AG04449 (cell line): ENCODE measurements around the gene DUS1L.

Experiments used
- CTCF ChIA-PET: fragments of 350-600 bp; formaldehyde crosslinking; extraction: SDS; loops from one replicate; lab custom pipeline; 2021; ENCODE audit warnings: antibody characterized with exemption; lab: Yijun Ruan, JAX
- POLR2A ChIA-PET: fragments of 400-600, 350-600 bp; formaldehyde crosslinking; extraction: SDS; loops from one replicate; lab custom pipeline; 2020; ENCODE audit warnings: antibody characterized with exemption, inconsistent platforms; lab: Yijun Ruan, JAX
- DNase-seq: peaks from one replicate; pipeline ENCODE4 v3.0.0-alpha.2; 2010; ENCODE audit warnings: low read depth, low spot score
- H3K4me3 ChIP-seq: 2 replicates; pipeline ENCODE4 v1.5.1; 2011; ENCODE audit warnings: low read depth, mild to moderate bottlenecking, control low read depth, low read length
- TF ChIP-seq, protein P1 (sequence below): IDR thresholded peaks from one replicate; pipeline ENCODE4 v1.5.1; 2011; ENCODE audit warnings: mild to moderate bottlenecking, moderate library complexity, low read length, control low read depth, inconsistent platforms; ENCODE audit not compliant: insufficient read depth; ENCODE audit errors: missing control alignments

Gene DUS1L

DNA sequence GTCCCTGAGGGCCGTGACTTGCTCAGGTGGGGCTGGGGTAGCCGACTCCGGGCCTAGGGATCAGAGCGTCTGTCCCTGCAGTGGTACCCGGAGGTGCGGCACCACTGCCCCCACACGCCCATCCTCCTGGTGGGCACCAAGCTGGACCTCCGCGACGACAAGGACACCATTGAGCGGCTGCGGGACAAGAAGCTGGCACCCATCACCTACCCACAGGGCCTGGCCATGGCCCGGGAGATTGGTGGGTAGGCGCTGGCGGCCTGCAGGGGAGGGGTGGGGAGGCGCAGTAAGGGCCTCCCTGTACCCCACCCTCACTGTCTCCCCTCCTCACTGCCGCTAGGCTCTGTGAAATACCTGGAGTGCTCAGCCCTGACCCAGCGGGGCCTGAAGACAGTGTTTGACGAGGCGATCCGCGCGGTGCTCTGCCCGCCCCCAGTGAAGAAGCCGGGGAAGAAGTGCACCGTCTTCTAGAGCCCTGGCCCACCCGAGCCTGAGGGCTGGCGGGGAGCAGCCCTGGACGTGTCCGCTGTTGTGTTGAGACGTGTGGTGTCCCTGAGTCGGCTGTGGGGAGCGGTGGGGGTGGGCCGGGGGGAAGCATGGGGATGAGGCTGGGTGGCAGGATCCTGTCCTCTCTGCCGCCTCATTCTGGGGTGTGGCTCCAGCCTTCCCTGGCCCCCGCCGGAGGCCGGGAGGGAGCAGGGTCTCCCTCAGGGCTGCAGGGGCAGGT, 32.1 kb downstream of the DUS1L start:
- no peak overlapping the region for H3K4me3 ChIP-seq
- POLR2A ChIA-PET, result no interaction called here
- CTCF ChIA-PET, result interaction anchor here (1.0 to 1.8 kb wide), 5 partner anchors 14 to 120 kb away, joined by 3 to 5 read pairs (median 3); no protein-coding TSS in a partner anchor
- no peak for DNase-seq
- TF ChIP-seq, protein P1, sequence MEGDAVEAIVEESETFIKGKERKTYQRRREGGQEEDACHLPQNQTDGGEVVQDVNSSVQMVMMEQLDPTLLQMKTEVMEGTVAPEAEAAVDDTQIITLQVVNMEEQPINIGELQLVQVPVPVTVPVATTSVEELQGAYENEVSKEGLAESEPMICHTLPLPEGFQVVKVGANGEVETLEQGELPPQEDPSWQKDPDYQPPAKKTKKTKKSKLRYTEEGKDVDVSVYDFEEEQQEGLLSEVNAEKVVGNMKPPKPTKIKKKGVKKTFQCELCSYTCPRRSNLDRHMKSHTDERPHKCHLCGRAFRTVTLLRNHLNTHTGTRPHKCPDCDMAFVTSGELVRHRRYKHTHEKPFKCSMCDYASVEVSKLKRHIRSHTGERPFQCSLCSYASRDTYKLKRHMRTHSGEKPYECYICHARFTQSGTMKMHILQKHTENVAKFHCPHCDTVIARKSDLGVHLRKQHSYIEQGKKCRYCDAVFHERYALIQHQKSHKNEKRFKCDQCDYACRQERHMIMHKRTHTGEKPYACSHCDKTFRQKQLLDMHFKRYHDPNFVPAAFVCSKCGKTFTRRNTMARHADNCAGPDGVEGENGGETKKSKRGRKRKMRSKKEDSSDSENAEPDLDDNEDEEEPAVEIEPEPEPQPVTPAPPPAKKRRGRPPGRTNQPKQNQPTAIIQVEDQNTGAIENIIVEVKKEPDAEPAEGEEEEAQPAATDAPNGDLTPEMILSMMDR, result no peak

DNA sequence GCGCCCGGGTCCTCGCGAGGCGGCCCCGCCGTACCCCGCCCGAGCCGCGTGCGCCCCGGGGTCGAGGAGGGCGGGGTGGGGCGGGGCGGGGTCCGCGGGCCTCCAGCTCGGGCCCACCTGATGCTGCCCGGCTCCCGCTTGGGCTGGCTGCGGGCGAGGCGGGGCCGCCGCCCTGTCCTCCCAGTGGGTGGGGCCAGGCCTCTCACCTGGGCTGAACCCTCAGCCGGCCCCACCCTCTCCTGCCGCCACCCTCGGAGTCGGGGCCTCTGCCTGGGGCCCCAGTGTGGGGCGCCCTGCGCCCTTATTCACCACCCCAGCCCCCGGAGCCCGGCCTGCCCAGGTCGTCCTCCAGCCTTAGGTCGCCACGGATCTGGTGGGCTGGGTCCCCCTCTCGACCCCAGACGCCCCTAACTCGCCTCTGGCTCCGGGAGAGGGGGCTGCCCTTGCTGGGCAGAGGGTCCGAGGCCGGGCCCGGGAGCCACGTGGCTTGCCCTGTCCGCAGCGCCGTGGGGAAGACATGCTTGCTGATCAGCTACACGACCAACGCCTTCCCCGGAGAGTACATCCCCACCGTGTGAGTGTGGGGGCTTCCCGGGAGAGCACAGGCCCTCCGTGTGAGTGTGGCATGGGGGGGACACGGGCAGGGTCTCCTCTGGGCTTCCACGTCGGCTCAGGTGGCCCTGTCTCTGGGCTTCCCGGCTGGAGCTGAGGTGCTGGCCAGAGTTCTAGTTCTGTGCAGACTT, 33.5 kb downstream of the DUS1L start:
- POLR2A ChIA-PET, result no interaction called here
- CTCF ChIA-PET, result interaction anchor here (0.6 to 4.2 kb wide), 7 partner anchors 9 to 206 kb away, joined by 3 to 94 read pairs (median 5); partner anchors contain the start of genes CENPX, LRRC45 and NOTUM
- H3K4me3 ChIP-seq, result peak overlapping the region; percentile 61
- DNase-seq, result no peak
- TF ChIP-seq, protein P1, result no peak

DNA sequence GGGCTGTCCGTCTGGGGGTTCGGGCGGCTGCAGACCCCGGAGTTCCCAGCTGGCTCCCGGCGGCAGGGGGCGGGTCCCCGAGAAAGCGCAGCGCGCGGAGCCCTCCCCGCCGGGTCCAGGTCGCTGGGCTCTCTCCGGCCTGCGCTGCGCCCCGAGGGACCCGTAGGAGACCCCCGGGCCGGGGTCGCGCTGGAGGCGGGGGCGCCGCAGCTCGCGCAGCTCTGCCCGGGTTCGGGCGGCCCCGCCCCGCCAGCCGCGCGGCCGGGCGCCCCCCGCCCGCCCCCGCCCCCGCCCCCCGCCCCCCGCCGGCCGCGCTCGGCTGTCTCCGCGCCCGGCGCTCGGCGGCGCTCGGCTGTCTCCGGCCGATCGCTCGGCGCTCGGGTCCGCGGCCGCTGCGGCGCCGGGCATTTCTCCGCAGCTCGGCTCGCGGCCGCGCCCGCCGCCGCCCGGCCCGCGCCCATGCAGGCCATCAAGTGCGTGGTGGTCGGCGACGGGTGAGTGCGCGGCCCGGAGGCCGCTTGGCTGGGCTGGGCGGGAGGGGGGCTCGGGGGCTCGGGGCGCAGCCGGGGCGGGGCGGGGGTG, 34.2 kb downstream of the DUS1L start, which contains the start of gene RAC3:
Gene RAC3 (plus strand): TSS at position 376 of the 582 bp plus-strand sequence. CDS start 84 bp downstream, at position 460.
- ChIA-PET POLR2A (interaction anchor here (0.6 to 1.8 kb wide), 2 partner anchors 8 to 211 kb away, joined by 3 to 6 read pairs; partner anchors contain the start of genes CENPX and LRRC45), CTCF (interaction anchor here (0.9 to 4.2 kb wide), 14 partner anchors 8 to 748 kb away, joined by 3 to 94 read pairs (median 6); partner anchors contain the start of genes CENPX, LRRC45 and NOTUM)
- H3K4me3 ChIP-seq, result peak within 1 kb of the TSS; percentile 61
- no peak for DNase-seq
- TF ChIP-seq, protein P1, result no peak

DNA sequence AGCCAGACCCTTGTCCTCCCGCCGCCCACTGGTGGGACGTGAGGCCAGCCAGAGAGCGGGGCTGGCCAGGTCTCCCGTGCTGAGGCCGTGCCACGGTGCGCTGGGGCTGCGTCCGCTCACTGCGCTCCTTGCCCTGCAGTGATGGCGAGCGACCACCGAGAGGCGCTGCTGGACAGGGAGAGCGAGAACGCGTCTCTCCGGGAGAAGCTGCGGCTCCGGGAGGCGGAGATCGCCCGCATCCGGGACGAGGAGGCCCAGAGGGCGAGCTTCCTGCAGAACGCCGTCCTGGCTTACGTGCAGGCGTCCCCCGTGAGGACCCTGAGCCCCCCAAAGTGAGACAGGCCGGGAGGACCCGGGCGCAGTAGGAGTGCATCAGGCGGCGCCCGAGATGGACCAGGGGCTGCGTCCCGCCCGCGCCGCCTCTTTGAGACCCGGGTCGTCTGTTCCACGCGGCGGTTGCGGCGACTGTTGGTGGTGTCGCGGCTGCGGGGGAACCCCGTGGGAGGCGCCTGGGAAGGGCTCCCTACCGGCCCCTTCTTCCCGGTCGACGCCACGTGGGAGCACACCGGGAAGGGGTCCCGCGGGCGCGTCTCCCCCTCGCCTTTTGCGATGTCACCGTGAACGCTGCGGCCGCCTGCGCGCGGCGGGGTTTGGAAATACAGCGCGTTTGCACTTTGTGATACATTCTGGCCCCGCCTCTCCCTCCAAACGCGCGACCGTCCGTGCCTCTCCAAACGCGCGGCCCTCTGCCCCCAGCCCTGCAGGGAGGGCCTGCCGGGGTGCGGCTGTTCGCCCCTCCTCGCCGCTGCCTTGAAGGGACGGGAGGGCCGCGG, 34.9 kb downstream of the DUS1L start:
- peak overlapping the region; percentile 55 for H3K4me3 ChIP-seq
- DNase-seq, result no peak
- TF ChIP-seq, protein P1, result peak; percentile 96
- ChIA-PET CTCF (interaction anchor here (0.6 to 4.2 kb wide), 53 partner anchors 8 to 748 kb away, joined by 3 to 94 read pairs (median 4); partner anchors contain the start of genes GPS1, MAFG, NOTUM and SIRT7), POLR2A (interaction anchor here (0.6 to 1.8 kb wide), 6 partner anchors 8 to 212 kb away, joined by 3 to 6 read pairs (median 4); partner anchors contain the start of genes CENPX, FASN, LRRC45 and SLC16A3)

DNA sequence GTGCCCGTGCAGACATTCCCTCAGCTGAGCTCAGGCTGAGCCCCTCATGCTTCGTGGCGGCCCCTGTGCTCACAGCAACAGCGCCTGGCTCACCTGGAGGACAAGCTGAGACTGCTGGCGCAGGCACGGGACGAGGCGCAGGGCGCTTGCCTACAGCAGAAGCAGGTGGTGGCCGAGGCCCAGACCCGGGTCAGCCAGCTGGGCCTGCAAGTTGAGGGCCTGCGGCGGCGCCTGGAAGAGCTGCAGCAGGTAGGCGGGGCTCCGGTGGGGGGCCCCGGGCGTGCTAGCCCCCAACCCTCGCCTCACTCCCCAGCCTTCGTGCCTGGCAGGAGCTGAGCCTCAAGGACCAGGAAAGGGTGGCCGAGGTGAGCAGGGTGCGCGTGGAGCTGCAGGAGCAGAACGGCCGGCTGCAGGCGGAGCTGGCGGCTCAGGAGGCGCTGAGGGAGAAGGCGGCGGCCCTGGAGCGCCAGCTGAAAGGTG, 35.6 kb downstream of the DUS1L start:
- no peak for DNase-seq
- peak overlapping the region; percentile 15; the same call in 1 of the 2 replicates for H3K4me3 ChIP-seq
- ChIA-PET POLR2A (interaction anchor here (0.6 to 1.8 kb wide), 5 partner anchors 20 to 212 kb away, joined by 3 to 6 read pairs (median 4); partner anchors contain the start of genes FASN and SLC16A3), CTCF (interaction anchor here (0.7 to 4.2 kb wide), 47 partner anchors 9 to 385 kb away, joined by 3 to 94 read pairs (median 4); partner anchors contain the start of genes MAFG, NOTUM, SIRT7 and SLC16A3)
- TF ChIP-seq, protein P1, result no peak
